ENCODE results near the gene PRSS36.
"Not testable (repeated sequence)": the region's sequence is repeated elsewhere in the genome, so short reads cannot be mapped to it uniquely, and the experiment has no call there.

The PRSS36 gene

GRCh38 chr16:31149894-31150890 is at the start of gene PRSS36:
Gene PRSS36 (minus strand): TSS chr16:31150066. CDS start chr16:31150035, 31 bp downstream.
- no peak for DNase-seq

DNA sequence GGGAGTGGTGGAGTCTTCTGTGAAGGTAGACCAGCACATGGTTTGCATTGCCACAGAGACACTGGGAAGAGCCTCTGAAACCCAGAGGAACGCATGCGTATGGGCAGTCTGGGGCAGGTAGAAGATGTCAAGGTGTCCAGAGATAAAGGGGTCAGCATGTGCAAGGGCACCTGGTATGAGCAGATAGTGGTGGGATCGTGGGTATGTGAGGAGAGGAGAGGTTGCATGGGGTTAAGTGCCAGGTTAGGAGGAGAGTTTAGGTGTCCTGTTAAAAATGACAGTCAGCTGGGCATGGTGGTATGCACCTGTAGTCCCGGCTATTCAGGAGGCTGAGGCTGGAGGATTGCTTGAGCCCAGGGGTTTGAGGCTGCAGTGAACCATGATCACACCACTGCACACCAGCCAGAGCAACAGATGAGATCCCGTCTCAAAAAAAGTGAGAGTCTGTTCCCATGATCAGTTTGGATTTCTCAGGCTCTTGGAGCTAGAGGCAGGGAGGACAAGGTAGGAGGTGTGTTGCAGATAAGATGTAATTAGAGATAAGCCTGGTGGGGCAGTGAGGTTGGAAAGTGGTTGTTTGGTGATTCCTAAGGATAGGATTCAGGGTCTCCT is 49.7 kb upstream of the PRSS36 start:
- DNase-seq: no peak

DNA sequence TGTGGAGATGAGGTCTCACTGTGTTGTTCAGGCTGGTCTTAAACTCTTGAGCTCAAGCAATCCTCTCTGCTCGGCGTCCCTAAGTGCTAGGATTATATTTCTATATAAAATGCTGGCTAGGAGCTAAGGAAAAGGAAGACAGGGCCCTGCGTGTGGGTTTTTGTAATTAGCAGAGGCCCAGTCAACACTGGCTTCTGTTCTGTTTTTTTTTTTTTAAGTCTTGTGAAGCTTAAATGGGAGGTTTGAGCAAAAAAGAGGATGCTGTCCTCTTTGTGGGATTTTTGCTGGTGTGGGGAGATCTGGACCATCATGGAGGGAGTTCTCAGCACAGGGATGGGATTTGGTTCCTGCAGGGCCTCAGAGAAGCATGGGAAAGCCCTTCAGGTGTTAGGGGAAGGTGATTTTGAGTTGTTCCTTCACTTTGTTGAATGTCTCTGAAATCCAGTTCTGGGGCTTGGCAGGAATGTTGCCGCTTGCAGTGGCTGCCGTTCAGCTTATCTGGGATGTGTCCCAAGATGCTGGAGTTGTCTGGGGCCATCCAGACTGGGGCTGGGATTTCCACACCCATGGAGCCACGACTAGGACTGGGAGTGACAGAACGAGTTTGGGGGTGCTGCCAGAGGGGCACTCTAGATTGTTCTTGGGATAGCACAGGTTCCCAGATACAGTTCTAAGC is 48.5 kb upstream of the PRSS36 start:
- DNase-seq: no peak

DNA sequence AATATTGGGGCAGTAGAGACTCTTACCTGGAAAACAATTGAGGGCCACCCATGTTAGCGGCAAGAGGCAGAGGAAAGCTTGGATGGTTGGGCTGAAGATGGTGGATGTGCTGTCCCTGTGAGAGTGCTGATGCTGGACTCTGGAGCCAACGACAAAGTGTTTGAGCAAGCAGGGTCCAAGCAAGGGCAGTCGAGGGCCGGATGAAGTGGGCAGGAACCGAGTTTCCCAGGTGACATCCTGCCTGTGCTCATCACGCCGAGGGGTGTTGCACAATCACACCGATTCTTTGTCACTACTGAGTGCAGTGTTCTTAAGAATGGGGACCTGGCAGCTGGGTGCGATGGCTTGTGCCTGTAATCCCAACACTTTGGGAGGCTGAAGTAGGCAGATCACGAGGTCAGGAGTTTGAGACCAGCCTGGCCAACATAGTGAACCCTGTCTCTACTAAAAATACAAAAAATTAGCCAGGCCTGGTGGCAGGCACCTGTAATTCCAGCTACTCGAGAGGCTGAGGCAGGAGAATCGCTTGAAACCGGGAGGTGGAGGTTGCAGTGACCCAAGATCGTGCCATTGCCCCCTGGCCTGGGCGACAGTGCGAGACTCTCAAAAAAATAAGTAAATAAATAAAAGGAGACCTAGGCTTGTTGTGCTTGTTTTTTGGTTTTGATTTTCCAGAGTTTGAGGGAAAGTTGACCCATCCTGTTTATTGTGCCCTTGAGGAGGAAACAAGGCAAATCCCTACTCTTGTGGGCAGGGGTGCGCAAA is 46.6 kb upstream of the PRSS36 start:
- DNase-seq: no peak

GRCh38 chr16:31195861-31196260 is 46.0 kb upstream of the PRSS36 start:
- DNase-seq: not testable (repeated sequence)

- DNase-seq: no peak
Observed at GRCh38 chr16:31194898-31195297, 45.0 kb upstream of the PRSS36 start.

- no peak for DNase-seq
Observed at GRCh38 chr16:31193874-31194273, 44.0 kb upstream of the PRSS36 start.

DNA sequence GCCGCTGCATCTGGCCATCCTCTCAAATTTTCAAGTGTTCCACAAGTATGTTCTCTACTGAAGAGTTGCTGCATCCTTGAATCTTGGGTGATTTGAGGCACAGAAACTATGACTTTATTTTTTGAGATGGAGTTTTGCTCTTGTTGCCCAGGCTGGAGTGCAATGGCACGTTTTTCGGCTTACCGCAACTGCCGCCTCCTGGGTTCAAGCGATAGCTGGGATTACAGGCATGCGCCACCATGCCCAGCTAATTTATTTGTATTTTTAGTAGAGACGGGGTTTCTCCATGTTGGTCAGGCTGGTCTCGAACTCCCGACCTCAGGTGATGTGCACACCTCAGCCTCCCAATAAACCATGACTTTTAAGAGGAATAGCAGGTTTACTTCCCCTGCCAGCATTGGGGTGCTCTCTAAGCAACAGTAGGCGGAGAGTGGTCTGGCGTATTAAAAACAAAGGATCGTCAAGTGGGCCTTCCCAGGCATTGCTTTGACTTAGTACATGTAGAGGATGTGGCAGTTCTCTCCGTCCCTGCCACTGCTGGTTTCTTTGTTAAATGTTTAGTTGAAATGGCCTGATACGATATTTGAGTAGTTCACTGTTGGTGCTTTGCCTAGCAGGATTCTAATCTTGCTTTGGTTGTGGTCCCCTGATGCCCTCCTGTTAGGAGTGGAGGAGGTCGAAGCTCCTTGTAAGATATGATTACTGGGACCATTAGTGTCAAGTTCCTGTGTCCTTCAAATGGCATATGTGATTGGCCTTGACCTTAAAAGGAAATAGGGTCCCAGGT is 43.2 kb upstream of the PRSS36 start:
- no peak for DNase-seq

GRCh38 chr16:31191697-31192428 is 42.0 kb upstream of the PRSS36 start:
- no peak for DNase-seq

DNA sequence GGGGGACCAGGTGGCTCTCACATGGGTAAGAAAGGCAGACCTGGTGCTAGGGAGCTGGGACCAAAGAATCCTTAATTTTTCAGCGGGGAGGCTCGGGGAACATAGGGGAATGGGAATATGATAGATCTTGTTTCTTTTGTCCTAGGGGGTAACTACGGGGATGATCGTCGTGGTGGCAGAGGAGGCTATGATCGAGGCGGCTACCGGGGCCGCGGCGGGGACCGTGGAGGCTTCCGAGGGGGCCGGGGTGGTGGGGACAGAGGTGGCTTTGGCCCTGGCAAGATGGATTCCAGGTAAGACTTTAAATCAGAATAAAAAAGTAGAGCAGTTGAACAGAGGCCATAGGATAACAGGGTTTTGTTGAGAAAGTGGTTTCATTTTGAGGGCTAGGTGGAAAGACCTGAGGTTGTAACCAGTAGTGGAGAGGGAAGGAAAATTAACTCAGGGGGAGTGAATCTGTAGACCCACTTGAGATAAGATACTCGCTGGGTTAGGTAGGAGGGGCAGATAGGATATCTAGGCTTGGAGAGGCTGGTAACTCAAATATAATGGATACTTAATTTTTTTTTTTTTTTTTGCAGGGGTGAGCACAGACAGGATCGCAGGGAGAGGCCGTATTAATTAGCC is 41.1 kb upstream of the PRSS36 start:
- DNase-seq: no peak

GRCh38 chr16:31190061-31190460 is 40.2 kb upstream of the PRSS36 start:
- DNase-seq: no peak

DNA sequence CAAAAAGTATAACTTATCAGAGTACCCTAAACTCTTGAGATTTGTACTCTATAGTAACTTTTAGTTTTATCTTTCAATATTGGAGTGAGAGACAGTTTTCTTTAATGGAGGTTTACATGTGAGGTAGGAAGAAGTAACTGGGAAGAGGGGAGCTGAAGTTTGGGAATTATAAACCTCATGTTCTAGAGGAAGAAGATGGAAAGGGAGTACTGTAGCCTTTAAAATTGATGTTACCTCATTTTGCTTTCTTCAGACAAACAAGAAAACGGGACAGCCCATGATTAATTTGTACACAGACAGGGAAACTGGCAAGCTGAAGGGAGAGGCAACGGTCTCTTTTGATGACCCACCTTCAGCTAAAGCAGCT is 39.5 kb upstream of the PRSS36 start:
- no peak for DNase-seq

DNA sequence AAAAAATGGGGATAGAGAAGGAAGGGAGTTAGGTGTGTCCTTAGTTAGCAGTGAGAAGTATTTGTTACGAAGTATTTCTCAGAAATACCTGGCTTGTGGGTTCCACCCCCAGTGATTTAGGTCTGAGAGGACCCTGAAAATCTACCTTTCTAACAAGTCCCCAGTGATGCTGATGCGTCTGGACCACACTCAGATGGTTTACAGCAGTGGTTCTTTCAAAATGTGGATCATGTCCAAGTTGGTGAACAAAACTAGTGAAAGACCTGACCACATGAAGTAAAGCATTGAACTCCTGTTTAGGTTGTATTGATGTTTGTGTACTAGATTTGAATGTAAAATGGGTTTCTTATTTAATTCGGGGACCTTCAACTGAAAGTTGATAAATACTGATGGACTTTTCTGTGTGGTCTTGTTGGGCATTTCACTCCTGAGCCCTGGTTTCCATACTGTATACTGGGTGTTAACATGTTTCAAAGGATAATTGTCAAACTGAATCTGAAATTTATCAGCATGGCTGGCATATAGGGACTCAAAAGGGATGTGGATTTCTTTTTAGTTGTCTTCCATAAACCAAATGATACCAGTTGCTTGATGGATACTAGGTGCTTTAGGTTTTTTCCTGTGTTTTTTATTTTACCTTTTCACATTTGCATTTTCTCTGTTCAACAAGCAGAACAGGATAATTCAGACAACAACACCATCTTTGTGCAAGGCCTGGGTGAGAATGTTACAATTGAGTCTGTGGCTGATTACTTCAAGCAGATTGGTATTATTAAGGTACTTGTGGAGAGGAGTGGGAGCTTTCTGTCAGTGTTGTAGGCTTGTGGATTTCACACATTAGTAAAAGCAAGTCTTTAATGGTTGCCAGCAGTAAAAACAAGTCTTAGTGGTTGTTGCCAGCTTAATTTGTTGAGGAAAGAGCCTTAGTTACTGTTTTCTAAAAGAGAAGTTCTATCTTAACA is 38.9 kb upstream of the PRSS36 start:
- no peak for DNase-seq

DNA sequence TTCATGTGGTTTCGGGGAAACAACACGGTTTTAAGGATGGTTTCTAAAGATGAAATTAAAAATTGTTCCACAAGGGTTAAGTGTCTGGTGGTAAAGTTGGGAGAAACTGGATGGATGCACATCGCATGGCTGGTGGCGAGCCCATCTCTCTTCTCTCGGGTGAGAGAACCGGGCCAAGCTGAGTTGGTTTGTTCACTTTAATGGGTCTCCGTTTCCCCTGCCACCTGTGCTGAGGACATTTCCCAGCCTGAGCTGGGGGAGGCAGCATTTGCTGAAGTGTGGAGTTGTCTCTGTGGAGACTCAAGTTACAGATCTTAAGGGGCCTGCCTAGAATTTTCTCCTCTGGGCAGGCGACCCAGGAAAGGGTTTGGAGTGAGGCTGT is 37.9 kb upstream of the PRSS36 start:
- no peak for DNase-seq

DNA sequence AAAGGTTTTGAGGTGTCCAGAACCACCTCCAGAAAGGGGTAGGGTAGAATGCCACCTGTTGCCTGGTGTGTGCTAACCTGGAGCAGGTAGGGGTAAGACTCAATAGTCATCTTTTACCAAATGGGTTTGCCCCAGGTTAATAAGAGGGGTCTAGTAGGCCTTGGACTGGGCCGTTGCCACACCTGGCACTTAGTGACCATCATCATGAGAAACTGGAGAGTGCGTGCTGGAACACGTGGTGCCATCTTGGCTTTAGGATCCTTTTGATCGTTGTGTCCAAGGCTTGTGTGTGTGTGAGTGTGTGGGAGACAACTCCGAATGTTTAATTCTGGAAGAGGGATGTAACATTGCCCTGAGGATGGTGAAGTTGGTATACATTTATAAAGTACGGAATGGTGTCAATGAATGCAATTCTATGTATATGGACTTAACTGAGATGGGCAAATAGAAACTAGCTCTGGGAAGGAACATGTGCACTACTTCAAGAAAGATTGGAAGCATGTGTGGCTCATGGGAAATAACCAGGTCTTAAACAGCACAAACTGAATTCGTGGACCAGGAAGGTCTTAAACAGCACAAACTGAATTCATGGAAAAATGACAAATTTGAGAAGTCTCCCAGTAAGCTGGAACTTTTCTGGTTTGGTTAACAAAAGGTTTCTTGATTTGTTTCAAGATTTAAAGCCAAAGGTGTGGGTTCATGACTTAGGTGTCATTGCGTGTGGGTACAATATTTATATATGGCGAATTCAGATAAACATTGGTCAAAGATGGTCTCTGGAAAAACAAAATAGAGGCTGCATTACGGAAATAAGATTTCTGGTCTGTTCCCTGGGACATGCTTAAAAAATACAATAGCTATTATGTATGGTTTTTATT is 37.3 kb upstream of the PRSS36 start:
- no peak for DNase-seq

- DNase-seq: no peak
Observed at GRCh38 chr16:31186176-31186575, 36.3 kb upstream of the PRSS36 start.

DNA sequence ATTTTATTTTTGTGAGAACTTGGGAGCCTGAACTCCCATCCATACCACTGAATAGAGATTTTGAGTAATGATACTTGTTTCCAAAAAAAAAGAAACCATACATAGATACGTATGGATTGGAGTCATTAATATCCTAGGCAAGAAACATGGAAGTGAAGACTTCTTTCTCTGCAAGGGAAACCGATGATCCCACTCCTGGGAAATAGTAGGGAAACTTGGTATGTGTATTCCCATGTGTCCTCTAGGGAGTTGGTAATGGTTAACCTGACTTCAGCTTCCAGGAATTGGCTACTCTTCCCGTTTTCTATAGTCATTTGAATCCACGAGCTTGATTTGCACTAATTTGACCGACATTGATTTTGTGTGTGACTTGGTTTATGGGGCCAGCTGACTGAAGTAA is 35.5 kb upstream of the PRSS36 start:
- DNase-seq: no peak

DNA sequence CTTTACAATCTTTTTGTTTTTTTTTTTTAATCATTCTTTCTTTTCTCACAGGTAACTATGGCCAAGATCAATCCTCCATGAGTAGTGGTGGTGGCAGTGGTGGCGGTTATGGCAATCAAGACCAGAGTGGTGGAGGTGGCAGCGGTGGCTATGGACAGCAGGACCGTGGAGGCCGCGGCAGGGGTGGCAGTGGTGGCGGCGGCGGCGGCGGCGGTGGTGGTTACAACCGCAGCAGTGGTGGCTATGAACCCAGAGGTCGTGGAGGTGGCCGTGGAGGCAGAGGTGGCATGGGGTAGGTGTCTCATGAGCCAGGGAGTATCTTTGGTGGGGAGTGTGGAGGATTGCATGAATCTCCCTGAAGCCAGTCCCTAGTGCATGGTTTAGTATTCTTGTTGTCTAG is 35.0 kb upstream of the PRSS36 start:
- DNase-seq: no peak

Measured in NCI-H345 (cell line).